Measurements from ENCODE around the gene PAGR1.

DNA sequence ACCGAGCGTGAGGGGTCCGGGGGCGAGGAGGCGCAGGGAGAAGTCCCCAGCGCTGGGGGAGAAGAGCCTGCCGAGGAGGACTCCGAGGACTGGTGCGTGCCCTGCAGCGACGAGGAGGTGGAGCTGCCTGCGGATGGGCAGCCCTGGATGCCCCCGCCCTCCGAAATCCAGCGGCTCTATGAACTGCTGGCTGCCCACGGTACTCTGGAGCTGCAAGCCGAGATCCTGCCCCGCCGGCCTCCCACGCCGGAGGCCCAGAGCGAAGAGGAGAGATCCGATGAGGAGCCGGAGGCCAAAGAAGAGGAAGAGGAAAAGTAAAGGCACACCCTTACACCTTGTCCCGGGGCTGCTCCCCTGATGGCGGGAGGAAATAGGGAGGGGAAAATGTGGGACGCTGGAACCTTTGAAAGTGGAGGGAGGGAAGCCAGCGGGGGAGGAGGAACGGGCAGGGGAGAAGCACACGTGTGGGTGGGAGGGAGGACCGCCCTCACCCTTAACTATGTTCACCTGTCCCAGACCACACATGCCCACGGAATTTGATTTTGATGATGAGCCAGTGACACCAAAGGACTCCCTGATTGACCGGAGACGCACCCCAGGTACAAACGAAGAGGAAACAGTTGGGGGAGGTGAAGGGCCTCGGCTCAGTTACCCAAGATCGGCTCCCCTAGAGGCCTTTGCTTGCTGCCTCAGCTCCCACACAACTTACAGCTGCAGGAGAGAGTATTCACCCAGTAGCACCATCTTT is 916 bp downstream of the PAGR1 start:
- TF ChIP-seq CTCF (IDR thresholded peaks at IDR 0.05; ENCODE audit: poor library complexity, severe bottlenecking) (peak; percentile 38), EP300 (conservative IDR thresholded peaks at IDR 0.05; ENCODE audit: poor library complexity, severe bottlenecking) (no peak), TAF1 (IDR thresholded peaks at IDR 0.05; ENCODE audit: low read depth) (peak; percentile 14)
